GM18909 (cell line): ENCODE results near the gene MREG.
"Not testable (repeated sequence)": the region's sequence is repeated elsewhere in the genome, so short reads cannot be mapped to it uniquely, and the experiment has no call there.

Experiments used
- ATAC-seq: cut with Tn5 transposase; IDR thresholded peaks from one replicate; pipeline ENCODE4 v1.9.1; 2021; ENCODE audit warnings: mild to moderate bottlenecking; ENCODE audit not compliant: unreplicated experiment, poor library complexity

Gene MREG

DNA sequence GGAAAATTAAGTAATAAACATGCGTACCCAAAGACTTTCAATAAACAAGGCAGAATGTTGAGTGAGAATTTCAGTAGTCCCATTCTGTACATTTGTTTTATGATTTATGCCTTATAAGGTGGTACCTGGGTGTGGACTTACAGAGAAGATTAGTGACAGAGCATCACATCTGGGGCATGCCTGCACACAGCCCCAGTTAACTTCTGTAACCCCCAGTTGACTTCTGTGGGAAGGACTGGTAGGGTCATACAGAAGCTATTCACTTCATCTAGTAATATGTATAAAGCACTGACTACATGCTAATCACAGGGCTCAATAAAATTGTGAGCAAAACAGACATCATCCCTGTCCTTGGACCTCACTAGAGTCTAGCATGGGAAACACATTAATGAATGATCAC, 16.1 kb downstream of the MREG start:
- ATAC-seq: no peak

DNA sequence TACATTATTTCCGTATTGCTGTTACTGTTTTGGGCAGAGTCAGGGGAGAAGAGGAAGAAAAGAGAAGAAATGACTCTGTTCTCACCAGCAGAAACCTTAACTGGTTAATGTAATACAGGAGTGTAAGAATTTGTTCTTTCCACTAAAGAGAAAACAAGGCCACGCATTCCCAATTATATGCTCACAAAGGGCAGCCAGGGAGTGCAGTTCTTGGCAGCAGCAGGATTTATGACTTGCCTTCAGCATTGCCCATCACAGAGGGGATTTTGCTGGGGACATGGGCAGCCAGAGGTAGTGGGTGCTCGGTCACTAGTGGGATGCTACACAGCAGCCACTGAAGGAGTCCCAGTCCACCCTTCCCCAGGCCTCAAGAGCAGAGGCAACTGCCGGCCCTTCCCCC, 18.4 kb downstream of the MREG start:
- ATAC-seq: no peak

DNA sequence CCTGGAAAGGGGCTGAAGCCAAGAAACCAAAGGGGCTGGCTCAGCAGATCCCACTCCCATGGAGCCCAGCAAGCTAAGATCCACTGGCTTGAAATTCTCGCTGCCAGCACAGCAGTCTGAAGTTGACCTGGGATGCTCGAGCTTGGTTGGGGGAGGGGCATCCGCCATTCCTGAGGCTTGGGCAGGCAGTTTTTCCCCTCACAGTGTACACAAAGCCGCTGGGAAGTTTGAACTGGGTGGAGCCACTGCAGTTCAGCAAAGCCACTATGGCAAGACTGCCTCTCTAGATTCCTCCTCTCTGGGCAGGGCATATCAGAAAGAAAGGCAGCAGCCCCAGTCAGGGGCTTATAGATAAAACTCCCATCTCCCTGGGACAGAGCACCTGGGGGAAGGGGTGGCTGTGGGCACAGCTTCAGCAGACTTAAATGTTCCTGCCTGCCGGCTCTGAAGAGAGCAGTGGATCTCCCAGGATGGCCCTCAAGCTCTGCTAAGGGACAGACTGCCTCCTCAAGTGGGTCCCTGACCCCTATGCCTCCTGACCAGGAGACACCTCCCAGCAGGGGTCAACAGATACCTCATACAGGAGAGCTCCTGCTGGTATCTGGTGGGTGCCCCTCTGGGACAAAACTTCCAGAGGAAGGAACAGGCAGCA, 24.7 kb downstream of the MREG start:
- ATAC-seq: not testable (repeated sequence)

DNA sequence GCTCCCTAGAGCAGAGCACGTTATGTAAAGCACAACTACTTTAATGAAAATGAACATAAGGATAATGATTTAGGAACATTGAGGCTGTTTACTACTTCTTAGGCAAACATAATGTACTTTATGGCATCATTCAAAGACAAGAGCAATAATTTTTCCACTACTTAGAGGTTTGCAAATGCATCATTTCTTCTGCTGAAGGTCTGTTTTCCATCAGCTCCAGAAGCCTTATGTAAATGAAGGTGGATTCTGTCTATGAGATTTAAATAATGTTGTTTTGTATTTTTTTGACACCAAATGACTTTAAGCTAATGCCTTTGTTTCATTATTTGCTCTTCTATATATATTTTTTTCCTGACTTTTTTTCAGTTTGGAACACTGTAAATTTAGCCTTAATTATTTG, 28.1 kb downstream of the MREG start:
- no peak for ATAC-seq

DNA sequence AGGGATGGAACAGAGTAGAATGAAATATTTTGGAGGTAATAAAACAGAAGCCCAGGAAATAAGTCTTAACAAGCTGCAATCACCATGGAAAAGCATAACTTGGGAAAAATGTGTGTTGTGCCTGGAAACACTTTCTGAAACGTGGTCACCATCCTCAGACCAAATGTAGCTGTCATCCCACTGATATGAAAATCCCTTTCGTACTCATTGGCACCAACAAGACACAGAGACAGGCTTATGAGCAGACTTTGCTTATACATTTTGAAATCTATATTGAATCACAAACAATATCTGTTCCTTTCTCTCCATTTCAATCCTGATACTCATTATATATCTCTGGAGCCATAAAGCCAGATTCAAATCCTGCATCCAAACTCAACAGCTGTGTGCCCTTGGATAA, 28.7 kb downstream of the MREG start:
- no peak for ATAC-seq

DNA sequence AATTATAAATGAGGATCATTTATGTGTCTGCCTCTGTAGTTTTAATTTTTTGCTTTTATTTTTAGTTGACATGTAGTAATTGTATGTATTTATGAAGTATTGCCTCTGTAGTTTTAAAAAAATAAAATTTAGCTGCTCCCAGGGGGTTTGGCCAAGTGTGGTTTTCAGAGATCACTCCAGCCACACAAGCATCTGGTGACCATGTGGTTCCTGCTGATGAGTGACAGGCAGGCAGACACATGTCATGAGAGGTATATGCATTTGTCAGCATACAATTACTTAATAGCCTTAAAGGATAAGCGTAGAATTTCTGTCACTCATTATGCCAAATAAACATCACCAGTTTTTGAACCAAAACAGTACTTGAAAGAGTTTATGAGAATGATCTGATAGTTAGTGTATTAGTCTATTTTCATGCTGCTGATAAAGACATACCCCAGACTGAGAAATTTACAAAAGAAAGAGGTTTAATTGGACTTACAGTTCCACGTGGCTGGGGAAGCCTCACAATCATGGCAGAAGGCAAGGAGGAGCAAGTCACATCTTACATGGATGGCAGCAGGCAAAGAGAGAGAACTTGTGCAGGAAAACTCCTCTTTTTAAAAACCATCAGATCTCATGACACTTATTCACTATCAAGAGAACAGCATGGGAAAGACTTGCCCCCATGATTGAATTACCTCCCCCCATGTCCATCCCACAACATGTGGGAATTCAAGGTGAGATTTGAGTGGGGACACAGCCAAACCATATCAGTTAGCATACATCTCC, 29.6 kb downstream of the MREG start:
- ATAC-seq: peak; percentile 73

DNA sequence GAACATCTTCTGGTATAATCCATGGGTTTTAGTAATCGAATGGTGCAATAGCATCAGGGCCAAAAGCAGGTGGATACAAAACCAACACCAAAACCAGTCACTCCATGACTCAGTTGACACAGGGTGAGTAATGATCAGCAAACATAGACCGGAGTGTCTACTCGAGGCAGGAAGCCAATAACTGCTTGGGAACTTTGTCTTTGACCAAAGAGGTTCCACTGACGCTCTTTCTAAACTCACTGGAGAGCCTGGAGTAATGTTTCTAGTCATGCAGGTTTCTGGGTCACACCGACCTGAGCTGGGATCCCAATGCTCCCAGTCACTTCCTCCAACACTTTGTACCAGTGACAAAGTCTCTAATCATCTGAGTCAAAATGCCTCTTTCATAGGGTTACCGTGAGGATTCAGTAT, 30.9 kb downstream of the MREG start:
- ATAC-seq: no peak

DNA sequence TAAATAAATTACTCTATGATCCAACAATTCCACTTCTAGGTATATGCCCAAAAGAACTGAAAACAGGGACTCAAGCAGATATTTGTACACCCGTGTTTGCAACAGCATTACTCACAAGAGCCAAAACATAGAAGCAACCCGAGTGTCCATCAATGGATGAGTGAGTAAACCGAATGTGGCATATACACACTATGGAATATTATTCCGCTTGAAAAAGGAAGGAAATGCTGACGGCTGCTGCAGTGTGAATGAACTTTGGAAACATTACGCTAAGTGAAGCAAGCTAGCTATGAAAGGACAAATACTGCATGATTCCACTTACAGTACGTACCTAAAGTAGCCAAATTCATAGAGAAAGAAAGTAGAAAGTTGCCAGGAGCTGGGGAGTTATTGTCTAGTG, 32.2 kb downstream of the MREG start:
- ATAC-seq: no peak

DNA sequence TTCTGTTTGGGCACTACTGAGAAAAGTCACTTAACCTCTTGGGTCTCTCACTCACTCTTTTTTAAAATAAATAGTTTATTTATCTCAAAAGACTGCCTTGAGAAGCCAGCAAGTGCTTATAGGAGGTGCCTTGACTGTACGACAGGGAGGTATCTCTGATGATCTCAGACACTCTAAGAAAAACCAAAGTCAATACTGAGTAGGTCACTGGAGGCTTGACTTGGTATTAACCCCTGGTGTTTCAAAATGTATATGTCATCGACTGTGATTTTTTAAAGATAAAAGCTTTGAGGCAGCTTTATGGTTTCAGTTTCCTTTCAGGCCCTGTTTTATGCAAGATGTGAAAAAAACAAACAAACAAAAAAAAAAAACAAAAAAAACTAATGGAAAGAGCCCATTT, 33.7 kb downstream of the MREG start:
- peak; percentile 73 for ATAC-seq

DNA sequence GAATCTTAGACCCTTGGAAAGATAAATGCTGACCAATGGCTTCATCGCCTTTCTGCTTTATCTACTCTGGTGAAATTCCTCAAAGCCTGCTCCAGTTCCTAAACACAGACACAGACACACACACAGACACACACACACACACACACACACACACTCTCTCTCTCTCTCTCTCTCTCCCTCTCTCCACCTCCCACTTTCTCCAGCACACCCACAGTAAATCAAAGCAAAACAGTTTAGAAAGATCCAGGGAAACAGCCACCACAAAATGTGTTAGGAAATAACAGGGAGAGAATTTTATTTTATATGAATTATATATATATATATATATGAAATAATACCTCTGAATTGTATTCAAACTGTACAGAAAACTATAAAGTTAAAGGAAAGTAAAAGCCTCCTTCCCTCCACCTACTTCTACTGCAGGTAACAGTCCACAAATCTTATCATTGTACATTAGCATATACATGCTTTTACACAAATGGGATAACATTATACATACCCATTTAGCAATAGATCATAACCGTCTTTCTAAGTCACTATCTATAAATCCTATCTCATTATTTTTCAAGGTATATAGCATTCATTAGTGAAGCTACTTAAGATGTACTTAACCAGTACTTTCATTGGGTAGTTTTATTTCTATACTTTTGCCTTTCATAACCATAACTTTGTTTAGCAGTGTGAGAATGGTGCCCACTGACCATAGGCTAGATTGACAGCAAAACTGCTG, 38.5 kb downstream of the MREG start:
- no peak for ATAC-seq

DNA sequence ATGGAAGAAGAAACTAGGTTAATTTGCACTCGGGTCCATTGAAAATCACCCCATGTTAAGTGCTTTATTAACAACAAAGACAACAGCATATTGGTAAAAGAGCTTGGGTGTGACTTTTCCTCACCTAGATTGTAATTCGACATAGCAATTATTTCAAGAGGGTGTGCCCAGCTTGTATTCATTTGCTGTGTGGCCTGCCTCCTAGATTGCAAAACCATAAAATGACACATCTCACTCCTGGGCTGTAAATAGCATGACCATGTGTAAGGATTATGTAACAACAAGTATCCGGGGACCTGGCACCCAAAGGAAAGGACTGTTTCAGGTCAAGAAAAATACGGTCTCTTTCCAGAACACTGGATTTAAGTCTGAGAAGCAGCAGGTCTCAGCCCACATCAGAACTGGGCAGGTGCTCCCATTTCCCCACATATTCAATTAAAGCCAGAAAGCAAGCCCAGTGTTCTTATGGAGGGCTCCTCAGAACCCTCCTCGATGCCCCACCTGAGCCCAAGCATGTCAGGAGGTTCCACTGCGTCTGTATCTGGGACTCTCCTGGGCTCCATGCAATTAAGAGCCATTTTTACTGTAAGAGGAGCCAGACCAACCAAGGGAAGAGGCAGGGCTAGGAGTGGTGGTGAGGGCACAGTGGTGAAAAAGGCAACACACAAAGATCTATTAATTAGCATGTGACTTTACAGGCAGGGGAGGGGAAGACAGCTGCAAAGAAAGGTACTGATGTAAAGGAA, 39.2 kb downstream of the MREG start:
- ATAC-seq: no peak

DNA sequence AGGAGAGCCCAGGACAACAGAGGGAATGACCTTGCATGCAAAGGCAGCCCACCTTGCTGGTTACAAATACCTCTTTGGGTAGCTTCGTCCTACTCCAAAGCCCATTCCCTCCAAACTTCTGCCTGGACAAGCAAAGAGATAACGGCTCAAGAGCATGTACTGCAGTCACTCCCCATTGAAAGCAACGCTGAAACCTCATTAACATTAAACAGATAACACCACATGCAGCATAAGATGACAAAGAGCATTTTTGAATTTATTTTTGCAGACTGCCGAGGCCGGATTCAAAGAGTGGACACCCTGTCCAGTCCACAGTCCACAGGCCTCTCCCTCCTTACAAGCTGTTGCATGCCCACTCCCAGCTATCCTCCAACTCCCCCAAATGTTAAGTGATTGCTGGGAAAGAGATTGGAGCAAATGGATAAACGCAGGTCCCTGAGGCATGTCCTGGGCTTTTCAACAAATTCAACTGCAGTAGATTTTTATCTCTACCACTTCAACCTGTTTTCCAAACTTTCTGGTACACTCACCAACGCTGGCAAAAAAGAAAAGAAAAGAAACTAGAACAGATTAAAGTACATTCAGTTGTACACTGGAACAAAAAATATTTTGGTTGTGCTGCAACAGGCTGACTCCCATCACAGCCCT, 40.1 kb downstream of the MREG start:
- no peak for ATAC-seq

DNA sequence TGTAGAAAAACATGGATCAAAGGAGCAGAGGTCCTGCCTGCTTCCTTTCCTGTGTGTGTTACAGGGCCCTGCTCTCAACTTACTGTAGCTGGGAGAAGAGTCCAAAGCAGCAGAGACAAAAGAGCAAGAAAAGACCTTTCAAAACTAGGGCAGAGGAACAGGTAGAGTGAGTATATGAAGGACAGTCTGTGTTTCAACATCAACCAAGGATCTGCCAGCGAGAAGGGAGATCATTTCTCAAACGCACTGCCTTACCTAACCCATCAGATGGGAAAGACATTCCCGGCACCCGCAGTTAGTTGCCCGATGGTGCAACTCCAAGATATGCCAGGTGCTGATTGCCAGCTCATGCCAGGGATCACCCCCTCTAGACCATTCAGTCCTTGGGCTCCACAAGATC, 41.7 kb downstream of the MREG start:
- no peak for ATAC-seq

DNA sequence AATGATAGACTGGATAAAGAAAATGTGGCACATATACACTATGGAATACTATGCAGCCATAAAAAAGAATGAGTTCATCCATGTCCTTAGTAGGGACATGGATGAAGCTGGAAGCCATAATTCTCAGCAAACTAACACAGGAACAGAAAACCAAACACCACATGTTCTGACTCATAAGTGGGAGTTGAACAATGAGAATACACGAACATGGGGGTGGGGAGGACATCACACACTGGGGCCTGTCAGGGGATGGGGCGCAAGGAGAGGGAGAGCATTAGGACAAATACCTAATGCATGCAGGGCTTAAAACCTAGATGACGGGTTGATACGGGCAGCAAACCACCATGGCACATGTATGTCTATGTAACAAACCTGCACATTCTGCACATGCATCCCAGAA, 42.5 kb downstream of the MREG start:
- ATAC-seq: not testable (repeated sequence)

DNA sequence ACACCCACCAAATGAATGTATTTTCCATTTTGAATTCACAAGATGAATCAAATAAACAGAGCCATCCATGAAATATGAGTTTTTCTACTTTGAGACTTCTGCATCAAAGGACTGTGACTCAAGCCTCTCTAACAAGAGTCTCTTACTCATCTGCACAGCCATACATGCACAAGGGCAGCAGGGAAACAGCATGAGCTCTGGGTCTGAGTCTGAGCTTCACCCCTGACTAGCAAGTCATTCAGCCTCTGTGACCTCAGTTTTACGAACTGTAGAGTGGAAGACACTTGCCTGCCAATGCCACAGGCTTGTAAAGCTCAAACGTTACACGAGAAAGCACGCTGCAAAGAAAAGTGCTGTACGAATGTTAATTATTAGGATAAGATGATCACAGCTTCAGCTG, 42.9 kb downstream of the MREG start:
- no peak for ATAC-seq

DNA sequence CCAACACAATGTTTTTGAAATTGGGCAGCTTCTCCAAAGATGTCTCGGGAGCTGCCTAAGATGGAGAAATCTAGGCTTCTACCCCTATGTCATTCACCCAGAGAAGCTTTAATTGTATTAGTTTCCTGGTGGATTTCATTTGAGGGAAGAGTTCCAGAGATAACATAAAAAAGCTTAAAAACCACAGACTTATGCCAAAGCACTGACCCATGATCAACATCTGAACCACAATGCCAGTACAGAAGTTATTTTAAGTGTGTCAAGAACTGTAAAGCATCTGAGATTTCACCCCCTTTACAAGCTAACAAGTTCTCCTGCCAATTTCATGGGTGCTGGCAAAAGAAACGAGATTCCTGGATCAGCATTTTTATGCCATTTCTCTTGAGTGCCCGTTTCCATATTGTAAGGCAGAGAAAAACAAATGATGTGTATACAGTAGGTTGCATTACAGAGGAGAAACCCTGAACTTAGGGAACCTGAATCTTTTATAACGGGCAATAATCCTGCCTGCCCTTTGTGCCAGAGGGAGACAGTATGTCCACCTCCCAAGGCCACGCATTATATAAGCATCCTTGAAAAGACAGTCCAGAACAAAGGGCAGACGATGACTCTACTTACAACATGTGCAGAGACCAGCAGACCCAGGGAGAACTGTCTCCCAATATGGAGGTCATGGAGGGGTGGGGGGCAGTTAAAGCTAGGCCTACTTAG, 44.1 kb downstream of the MREG start:
- ATAC-seq: no peak

DNA sequence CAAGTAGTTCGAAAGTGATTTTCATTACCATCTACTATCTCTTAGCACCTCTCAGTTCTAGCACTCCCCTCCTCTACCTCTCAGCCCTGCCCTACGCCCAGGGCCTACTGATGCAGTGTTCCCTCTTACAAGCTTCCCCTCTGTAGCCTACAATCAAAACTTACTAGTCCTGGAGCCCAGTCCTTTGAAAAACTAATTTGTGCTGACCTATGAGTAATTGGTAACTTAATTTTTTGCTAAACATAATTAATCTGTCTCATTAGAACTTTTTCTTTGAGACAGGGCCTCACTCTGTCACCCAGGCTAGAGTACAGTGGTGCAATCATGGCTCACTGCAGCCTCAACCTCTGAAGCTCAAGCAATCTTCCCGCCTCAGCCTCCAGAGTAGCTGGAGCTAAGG, 44.9 kb downstream of the MREG start:
- ATAC-seq: no peak

DNA sequence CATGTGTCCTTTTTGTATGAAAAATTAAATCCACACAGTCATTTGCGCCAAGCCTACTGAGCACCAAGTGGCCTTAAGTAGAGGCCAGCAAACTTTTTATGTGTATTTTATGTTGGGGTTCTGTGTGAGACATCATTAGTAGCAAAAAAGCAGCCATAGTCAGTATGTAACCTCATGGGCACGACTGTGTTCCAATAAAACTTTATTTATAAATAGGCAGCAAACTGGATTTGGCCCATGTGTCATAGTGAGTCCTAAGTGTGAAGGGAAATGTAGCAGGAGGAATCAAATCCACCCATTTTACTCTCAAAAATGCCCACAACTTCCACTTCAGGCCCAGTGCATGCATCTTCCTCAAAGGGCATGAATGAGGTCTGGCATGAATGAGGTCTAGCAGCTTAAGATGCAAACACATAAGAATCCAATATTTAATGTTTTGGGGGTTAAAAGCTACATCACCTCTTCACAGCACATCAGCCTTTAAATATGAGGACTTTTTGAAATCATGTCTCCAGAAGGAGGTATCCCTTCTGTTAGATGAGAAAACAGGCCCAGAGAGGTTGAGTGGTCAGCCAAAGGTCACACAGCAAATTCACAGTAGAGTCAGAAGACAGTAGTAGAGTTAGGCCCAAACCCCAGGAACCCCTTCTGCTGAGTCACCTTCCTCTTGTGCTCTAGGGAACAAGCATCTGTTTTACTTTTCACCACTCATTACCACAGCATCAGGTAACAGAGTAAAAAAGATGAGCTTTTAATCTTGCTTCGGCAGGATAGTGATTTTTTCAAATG, 45.6 kb downstream of the MREG start:
- ATAC-seq: no peak

DNA sequence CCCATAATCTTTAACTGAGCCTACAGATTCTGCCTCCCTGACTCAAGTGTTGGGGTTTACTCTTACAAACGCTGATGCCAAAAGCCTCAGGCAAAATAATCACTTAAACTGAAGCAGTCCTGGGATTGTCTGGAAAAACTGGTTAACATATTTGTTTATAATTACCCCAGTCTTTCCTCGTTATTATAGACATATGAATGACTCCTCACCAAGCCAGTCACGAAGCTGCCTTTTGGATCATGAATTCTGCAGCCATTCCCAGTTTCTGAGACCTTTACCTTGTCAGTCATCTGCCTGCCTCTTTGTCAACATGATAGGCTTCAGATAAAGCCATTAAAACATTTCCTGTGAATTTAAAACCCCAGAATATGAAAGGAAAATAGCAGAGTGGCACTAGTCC, 46.4 kb downstream of the MREG start:
- ATAC-seq: no peak
